ENCODE results near the gene SLC2A13. TPM values are rescaled to one million over a fixed set of nuclear protein-coding genes. Genes with fewer than 3 reads are reported as not detected.
"Not testable (repeated sequence)": the region's sequence is repeated elsewhere in the genome, so short reads cannot be mapped to it uniquely, and the experiment has no call there.

SLC2A13 gene
- total RNA-seq, 1 experiment from 2014 or later: 1.6 TPM

DNA sequence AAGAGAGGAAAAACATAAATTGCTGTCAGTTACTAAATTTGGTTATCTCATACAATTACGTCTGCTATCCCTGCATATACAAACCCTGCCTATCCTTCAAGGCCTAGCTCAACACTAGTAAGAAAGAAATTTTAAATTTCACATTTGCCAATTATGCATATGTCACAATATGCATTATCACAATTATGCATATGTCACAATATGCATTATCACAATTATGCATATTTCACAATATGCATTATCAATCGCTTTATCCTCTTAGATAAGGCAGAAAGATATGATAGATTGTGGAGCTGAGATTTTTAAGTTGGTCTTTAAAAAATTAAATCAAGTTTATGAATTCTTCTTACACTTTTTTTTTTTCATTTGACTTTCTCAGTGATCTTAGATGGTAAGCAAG lies 291.3 kb downstream of the SLC2A13 start:
- Histone ChIP-seq H2AFZ (no peak overlapping the region), H3K79me2 (ENCODE audit: low read depth) (no peaks in the 10 kb centered on the region), H4K20me1 (ENCODE audit: insufficient read depth) (no peaks in the 10 kb centered on the region), H3K9me2 (ENCODE audit: insufficient read depth) (no peaks in the 10 kb centered on the region), H3K36me3 (ENCODE audit: low read depth) (no peaks in the 10 kb centered on the region), H3K4me1 (replicated peaks; ENCODE audit: insufficient read depth) (no peaks in the 10 kb centered on the region), H3K9me3 (ENCODE audit: insufficient read depth, low read depth) (no peaks in the 10 kb centered on the region), H3K27me3 (ENCODE audit: insufficient read depth, low read depth) (no peaks in the 10 kb centered on the region), H3K4me3 (no peak overlapping the region), H3F3A (ENCODE audit: insufficient read depth, low read depth) (peaks cover 3% of the 10 kb centered on the region; the same call in 1 of the 2 replicates), H3K27ac (no peak overlapping the region), H3K4me2 (no peak overlapping the region)
- intact Hi-C loops (cut with micrococcal nuclease; ENCODE audit: unreplicated experiment): no loop called here
- ChIA-PET POLR2A (ENCODE audit: unreplicated experiment) (interaction anchor here (0.6 kb wide), 1 partner anchor 1527 kb away, joined by 3 read pairs; no protein-coding TSS in a partner anchor), CTCF (no interaction called here)
- TF ChIP-seq, protein P1, sequence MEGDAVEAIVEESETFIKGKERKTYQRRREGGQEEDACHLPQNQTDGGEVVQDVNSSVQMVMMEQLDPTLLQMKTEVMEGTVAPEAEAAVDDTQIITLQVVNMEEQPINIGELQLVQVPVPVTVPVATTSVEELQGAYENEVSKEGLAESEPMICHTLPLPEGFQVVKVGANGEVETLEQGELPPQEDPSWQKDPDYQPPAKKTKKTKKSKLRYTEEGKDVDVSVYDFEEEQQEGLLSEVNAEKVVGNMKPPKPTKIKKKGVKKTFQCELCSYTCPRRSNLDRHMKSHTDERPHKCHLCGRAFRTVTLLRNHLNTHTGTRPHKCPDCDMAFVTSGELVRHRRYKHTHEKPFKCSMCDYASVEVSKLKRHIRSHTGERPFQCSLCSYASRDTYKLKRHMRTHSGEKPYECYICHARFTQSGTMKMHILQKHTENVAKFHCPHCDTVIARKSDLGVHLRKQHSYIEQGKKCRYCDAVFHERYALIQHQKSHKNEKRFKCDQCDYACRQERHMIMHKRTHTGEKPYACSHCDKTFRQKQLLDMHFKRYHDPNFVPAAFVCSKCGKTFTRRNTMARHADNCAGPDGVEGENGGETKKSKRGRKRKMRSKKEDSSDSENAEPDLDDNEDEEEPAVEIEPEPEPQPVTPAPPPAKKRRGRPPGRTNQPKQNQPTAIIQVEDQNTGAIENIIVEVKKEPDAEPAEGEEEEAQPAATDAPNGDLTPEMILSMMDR (conservative IDR thresholded peaks at IDR 0.05): no peak
- TF ChIP-seq EZH2 (IDR thresholded peaks at IDR 0.05; ENCODE audit: low read depth): no peak
- BruUV-seq (replicated peaks): no TSS peak
- DNase-seq: no peak

DNA sequence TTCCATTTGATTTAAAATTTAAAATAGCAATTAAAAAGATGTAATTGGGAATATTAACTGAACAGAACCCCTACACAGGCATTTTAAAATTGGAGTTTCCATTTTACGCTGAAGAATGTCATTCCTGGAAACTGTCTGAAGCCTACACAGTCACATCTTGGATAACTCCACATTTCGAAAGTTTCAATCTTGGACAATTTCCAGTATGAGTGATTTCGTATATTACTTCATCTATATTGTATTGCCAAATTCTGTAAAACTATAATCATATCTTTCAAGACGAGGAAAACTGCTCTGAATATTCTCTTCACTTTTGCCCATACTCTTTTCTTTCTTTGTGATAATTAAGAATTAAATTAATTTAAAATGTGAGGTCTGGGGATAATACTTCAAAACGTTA lies 292.1 kb downstream of the SLC2A13 start:
- TF ChIP-seq, protein P1 (conservative IDR thresholded peaks at IDR 0.05): no peak
- no peak for TF ChIP-seq EZH2 (IDR thresholded peaks at IDR 0.05; ENCODE audit: low read depth)
- H4K20me1 ChIP-seq (ENCODE audit: insufficient read depth): no peaks in the 10 kb centered on the region
- no peaks in the 10 kb centered on the region for H3K4me1 ChIP-seq (replicated peaks; ENCODE audit: insufficient read depth)
- ChIA-PET POLR2A (ENCODE audit: unreplicated experiment) (interaction anchor here (0.6 kb wide), 1 partner anchor 1526 kb away, joined by 3 read pairs; no protein-coding TSS in a partner anchor), CTCF (no interaction called here)
- H3K9me3 ChIP-seq (ENCODE audit: insufficient read depth, low read depth): no peaks in the 10 kb centered on the region
- no peaks in the 10 kb centered on the region for H3K27me3 ChIP-seq (ENCODE audit: insufficient read depth, low read depth)
- H3K9me2 ChIP-seq (ENCODE audit: insufficient read depth): no peaks in the 10 kb centered on the region
- intact Hi-C loops (cut with micrococcal nuclease; ENCODE audit: unreplicated experiment): no loop called here
- DNase-seq: no peak
- no peaks in the 10 kb centered on the region for H3K36me3 ChIP-seq (ENCODE audit: low read depth)
- H3K4me3 ChIP-seq: no peak overlapping the region
- no TSS peak for BruUV-seq (replicated peaks)
- H2AFZ ChIP-seq: no peak overlapping the region
- H3K79me2 ChIP-seq (ENCODE audit: low read depth): no peaks in the 10 kb centered on the region
- H3K4me2 ChIP-seq: no peak overlapping the region
- no peak overlapping the region for H3K27ac ChIP-seq
- H3F3A ChIP-seq (ENCODE audit: insufficient read depth, low read depth): peaks cover 3% of the 10 kb centered on the region; the same call in 1 of the 2 replicates

DNA sequence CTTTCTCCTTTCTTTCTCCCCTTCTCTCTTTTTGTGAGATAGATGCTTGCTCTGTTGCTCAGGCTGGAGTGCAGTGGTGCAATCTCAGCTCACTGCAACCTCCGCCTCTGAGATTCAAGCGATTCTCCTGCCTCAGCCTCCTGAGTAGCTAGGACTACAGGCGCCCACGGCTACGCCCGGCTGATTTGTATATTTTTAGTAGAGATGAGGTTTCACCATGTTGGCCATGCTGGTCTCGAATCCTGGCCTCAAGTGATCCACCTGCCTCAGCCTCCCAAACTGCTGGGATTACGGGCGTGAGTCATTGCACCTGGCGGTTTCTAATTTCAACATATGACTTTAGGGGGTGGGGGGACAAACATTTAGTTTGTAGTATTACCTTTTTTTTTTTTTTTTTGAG lies 293.4 kb downstream of the SLC2A13 start:
- H3K27me3 ChIP-seq (ENCODE audit: insufficient read depth, low read depth): not testable (repeated sequence)

GRCh38 chr12:39807043-39807442 lies 298.8 kb downstream of the SLC2A13 start:
- no peak for TF ChIP-seq EZH2 (IDR thresholded peaks at IDR 0.05; ENCODE audit: low read depth)
- TF ChIP-seq, protein P1 (conservative IDR thresholded peaks at IDR 0.05): no peak
- no peaks in the 10 kb centered on the region for H3K9me2 ChIP-seq (ENCODE audit: insufficient read depth)
- BruUV-seq (replicated peaks): no TSS peak
- no peak overlapping the region for H3K4me3 ChIP-seq
- H3K79me2 ChIP-seq (ENCODE audit: low read depth): no peaks in the 10 kb centered on the region
- no peaks in the 10 kb centered on the region for H3K27me3 ChIP-seq (ENCODE audit: insufficient read depth, low read depth)
- intact Hi-C loops (cut with micrococcal nuclease; ENCODE audit: unreplicated experiment): no loop called here
- H3K9me3 ChIP-seq (ENCODE audit: insufficient read depth, low read depth): no peaks in the 10 kb centered on the region
- no peak overlapping the region for H2AFZ ChIP-seq
- ChIA-PET CTCF (no interaction called here), POLR2A (ENCODE audit: unreplicated experiment) (no interaction called here)
- DNase-seq: no peak
- H3F3A ChIP-seq (ENCODE audit: insufficient read depth, low read depth): no peaks in the 10 kb centered on the region
- no peaks in the 10 kb centered on the region for H4K20me1 ChIP-seq (ENCODE audit: insufficient read depth)
- H3K27ac ChIP-seq: no peak overlapping the region
- H3K4me2 ChIP-seq: no peak overlapping the region
- no peaks in the 10 kb centered on the region for H3K4me1 ChIP-seq (replicated peaks; ENCODE audit: insufficient read depth)
- H3K36me3 ChIP-seq (ENCODE audit: low read depth): no peaks in the 10 kb centered on the region

More for the DNA sequence above, 293.4 kb downstream of the SLC2A13 start:
- intact Hi-C loops (cut with micrococcal nuclease; ENCODE audit: unreplicated experiment); BruUV-seq (replicated peaks); H3K4me3 ChIP-seq; H4K20me1 ChIP-seq (ENCODE audit: insufficient read depth); H3F3A ChIP-seq (ENCODE audit: insufficient read depth, low read depth); H3K9me2 ChIP-seq (ENCODE audit: insufficient read depth); H3K79me2 ChIP-seq (ENCODE audit: low read depth); H2AFZ ChIP-seq; H3K36me3 ChIP-seq (ENCODE audit: low read depth); H3K4me2 ChIP-seq; H3K4me1 ChIP-seq (replicated peaks; ENCODE audit: insufficient read depth); POLR2A ChIA-PET (ENCODE audit: unreplicated experiment); H3K9me3 ChIP-seq (ENCODE audit: insufficient read depth, low read depth); DNase-seq; CTCF ChIA-PET; H3K27ac ChIP-seq: not testable (repeated sequence)
